Hepatocyte (in vitro differentiated cells): ENCODE measurements around the gene TP53I11. TPM values are rescaled to one million over a fixed set of nuclear protein-coding genes. Genes with fewer than 3 reads are reported as not detected.

Experiments
- DNase-seq: peaks from one replicate; pipeline ENCODE4 v3.0.0-alpha.2; 2016; ENCODE audit warnings: low spot score
- H2AFZ ChIP-seq: fragments of 200-600 bp; sonication (generic); 2 replicates; pipeline ENCODE4 v1.6.0; 2016; ENCODE audit warnings: antibody characterized with exemption, mild to moderate bottlenecking
- H3K27ac ChIP-seq: fragments of 200-600 bp; sonication (generic); 2 replicates; pipeline ENCODE4 v1.5.1; 2016; ENCODE audit warnings: mild to moderate bottlenecking
- H3K27me3 ChIP-seq: fragments of 200-600 bp; sonication (generic); 2 replicates; pipeline ENCODE4 v1.6.1; 2016
- H3K36me3 ChIP-seq: fragments of 200-600 bp; sonication (generic); replicated peaks from 2 replicates; pipeline ENCODE4 v1.5.1; 2016; ENCODE audit warnings: low read depth; ENCODE audit not compliant: insufficient read depth
- H3K4me1 ChIP-seq: fragments of 200-600 bp; sonication (generic); 2 replicates; pipeline ENCODE4 v1.5.1; 2016; ENCODE audit warnings: mild to moderate bottlenecking, moderate library complexity; ENCODE audit not compliant: insufficient read depth
- H3K4me2 ChIP-seq: fragments of 200-600 bp; sonication (generic); 2 replicates; pipeline ENCODE4 v1.6.0; 2016
- H3K4me3 ChIP-seq: fragments of 200-600 bp; sonication (generic); 2 replicates; pipeline ENCODE4 v1.5.1; 2016; ENCODE audit warnings: mild to moderate bottlenecking
- H3K79me2 ChIP-seq: fragments of 200-600 bp; sonication (generic); 2 replicates; pipeline ENCODE4 v1.6.0; 2017; ENCODE audit warnings: mild to moderate bottlenecking
- H3K9me2 ChIP-seq: fragments of 200-600 bp; sonication (generic); replicated peaks from 2 replicates; pipeline ENCODE4 v1.6.0; 2017; ENCODE audit warnings: mild to moderate bottlenecking; ENCODE audit not compliant: insufficient read depth
- H3K9me3 ChIP-seq: fragments of 200-600 bp; sonication (generic); 2 replicates; pipeline ENCODE4 v1.5.1; 2016; ENCODE audit warnings: low read depth, mild to moderate bottlenecking
- H4K20me1 ChIP-seq: fragments of 200-600 bp; sonication (generic); 2 replicates; pipeline ENCODE4 v1.6.0; 2016; ENCODE audit warnings: mild to moderate bottlenecking; ENCODE audit not compliant: insufficient read depth, poor library complexity, severe bottlenecking
- EZH2 ChIP-seq: fragments of 200-600 bp; sonication (generic); IDR thresholded peaks from 2 replicates; pipeline ENCODE4 v1.6.1; 2016; ENCODE audit warnings: antibody characterized with exemption, mild to moderate bottlenecking, borderline replicate concordance
- EZH2phosphoT487 ChIP-seq: fragments of 200-600 bp; sonication (generic); IDR thresholded peaks from one replicate; pipeline ENCODE4 v1.6.1; 2018; ENCODE audit warnings: antibody characterized with exemption, mild to moderate bottlenecking, low read depth, moderate library complexity; ENCODE audit not compliant: unreplicated experiment, severe bottlenecking
- WGBS: methylation state at CpG from one replicate; pipeline ENCODE4 v1.1.6; 2016; ENCODE audit warnings: low lambda C conversion rate; ENCODE audit errors: missing lambda C conversion rate; 5-methylcytosine and 5-hydroxymethylcytosine counted together
- polyA plus RNA-seq: library from polyadenylated mRNA; unstranded; fragments of >200 nt; fragmentation: Nextera tagmentation; extraction: Ambion mirVana; gene quantifications from 2 replicates; pipeline ENCODE4 v1.2.1, GENCODE V29; 2016
- total RNA-seq: library from RNA; depleted of rRNA; stranded (reverse); fragments of >200 nt; gene quantifications from 2 replicates; pipeline ENCODE4 v1.2.3, GENCODE V29; 2014
- TF ChIP-seq, protein P1 (sequence below): fragments of 200-600 bp; sonication (generic); IDR thresholded peaks from 2 replicates; pipeline ENCODE4 v1.5.1; 2016; ENCODE audit warnings: antibody characterized with exemption, mild to moderate bottlenecking; ENCODE audit not compliant: poor library complexity

TP53I11 gene
- total and polyA plus RNA-seq, 2 experiments from 2014 or later, result 15.4 to 41.8 TPM

DNA sequence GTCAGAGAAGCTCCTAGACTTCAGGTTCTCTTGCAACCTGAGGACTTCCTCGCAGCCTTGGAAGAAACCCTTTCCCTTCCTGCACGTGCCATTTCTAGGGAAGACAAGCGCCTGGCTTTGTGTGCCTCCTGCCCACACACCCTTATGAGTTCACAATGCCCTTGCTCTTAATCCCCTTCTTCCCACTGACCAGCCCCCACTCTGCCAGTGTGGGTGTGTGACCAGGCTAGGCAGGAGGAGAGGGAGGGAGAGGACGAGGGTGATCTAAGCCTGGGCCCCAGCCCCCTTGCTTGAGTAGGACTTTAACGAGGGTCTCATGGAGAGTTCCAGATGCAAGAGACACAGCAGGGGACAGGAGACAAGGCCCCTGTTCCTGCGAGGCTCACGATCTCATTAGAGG lies 30.2 kb downstream of the TP53I11 start:
- Histone ChIP-seq H3K4me3 (no peak overlapping the region), H3K79me2 (no peaks in the 10 kb centered on the region), H3K27me3 (no peaks in the 10 kb centered on the region), H2AFZ (no peak overlapping the region), H3K9me3 (no peaks in the 10 kb centered on the region), H3K4me2 (no peak overlapping the region), H4K20me1 (no peaks in the 10 kb centered on the region), H3K36me3 (no peaks in the 10 kb centered on the region), H3K4me1 (no peaks in the 10 kb centered on the region), H3K9me2 (no peaks in the 10 kb centered on the region), H3K27ac (no peak overlapping the region)
- no peak for DNase-seq
- TF ChIP-seq EZH2phosphoT487, result no peak
- TF ChIP-seq, protein P1, sequence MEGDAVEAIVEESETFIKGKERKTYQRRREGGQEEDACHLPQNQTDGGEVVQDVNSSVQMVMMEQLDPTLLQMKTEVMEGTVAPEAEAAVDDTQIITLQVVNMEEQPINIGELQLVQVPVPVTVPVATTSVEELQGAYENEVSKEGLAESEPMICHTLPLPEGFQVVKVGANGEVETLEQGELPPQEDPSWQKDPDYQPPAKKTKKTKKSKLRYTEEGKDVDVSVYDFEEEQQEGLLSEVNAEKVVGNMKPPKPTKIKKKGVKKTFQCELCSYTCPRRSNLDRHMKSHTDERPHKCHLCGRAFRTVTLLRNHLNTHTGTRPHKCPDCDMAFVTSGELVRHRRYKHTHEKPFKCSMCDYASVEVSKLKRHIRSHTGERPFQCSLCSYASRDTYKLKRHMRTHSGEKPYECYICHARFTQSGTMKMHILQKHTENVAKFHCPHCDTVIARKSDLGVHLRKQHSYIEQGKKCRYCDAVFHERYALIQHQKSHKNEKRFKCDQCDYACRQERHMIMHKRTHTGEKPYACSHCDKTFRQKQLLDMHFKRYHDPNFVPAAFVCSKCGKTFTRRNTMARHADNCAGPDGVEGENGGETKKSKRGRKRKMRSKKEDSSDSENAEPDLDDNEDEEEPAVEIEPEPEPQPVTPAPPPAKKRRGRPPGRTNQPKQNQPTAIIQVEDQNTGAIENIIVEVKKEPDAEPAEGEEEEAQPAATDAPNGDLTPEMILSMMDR, result no peak
- TF ChIP-seq EZH2, result no peak
- WGBS, result 68% methylated on average over 7 of the region's 7 CpGs

DNA sequence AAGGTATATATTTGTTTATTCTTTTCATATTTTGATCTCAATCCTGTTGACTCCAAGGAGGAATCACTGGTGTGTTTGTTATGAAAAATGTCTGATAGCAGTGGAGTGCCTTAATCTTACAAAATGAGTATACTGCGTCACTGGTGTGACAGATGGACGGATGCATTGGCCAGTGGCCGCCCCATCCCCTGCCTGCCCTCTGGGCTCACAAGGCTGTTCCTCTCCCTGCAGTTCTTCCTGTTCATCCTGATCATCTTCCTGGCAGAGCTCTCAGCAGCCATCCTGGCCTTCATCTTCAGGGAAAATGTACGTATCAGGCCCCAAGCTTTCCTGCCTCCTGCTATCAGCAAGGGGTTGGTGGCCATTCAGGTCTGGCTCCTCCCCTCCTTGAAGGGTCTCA lies 32.9 kb downstream of the TP53I11 start:
- no peaks in the 10 kb centered on the region for H3K4me1 ChIP-seq
- H3K27me3 ChIP-seq, result no peaks in the 10 kb centered on the region
- no peak overlapping the region for H3K4me2 ChIP-seq
- H3K9me3 ChIP-seq, result no peaks in the 10 kb centered on the region
- TF ChIP-seq, protein P1, result no peak
- TF ChIP-seq EZH2 (no peak), EZH2phosphoT487 (no peak)
- H3K36me3 ChIP-seq, result no peaks in the 10 kb centered on the region
- H3K27ac ChIP-seq, result no peak overlapping the region
- 94% methylated on average over 4 of the region's 4 CpGs for WGBS
- H2AFZ ChIP-seq, result no peak overlapping the region
- H3K4me3 ChIP-seq, result no peak overlapping the region
- H4K20me1 ChIP-seq, result no peaks in the 10 kb centered on the region
- no peaks in the 10 kb centered on the region for H3K79me2 ChIP-seq
- no peak for DNase-seq
- H3K9me2 ChIP-seq, result no peaks in the 10 kb centered on the region

DNA sequence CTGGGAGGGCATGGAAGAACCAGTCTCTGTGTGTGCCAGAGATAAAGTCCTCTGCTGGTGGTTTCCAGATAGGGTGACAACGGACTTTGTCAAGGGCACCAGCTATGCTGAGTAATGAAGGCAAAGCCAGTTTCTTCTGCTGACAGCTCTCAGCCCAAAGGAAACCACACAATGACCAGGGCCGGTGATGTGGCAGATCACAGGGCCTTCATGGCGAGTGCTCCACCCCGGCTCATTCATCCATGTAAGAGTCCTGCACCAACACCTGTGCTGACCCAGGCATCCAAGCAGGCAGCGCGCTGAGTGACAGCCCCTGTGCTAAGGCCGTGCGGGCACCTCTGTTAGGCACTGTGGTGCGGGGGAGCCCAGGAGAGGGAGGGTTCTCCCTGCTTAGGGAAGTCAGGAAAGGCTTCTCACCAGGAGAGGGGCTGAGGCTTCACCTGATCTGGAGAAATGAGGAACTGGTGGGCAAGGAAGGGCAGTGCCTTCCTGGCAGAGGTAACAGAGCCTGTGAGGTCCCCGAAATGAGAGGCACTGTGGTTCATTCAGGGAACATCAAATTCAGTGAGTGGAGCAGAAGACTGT lies 33.8 kb downstream of the TP53I11 start:
- H2AFZ ChIP-seq, result no peak overlapping the region
- H3K4me2 ChIP-seq, result no peak overlapping the region
- no peak overlapping the region for H3K27ac ChIP-seq
- no peaks in the 10 kb centered on the region for H3K36me3 ChIP-seq
- no peaks in the 10 kb centered on the region for H3K4me1 ChIP-seq
- H3K27me3 ChIP-seq, result no peaks in the 10 kb centered on the region
- no peaks in the 10 kb centered on the region for H3K79me2 ChIP-seq
- H3K9me2 ChIP-seq, result no peaks in the 10 kb centered on the region
- TF ChIP-seq EZH2 (no peak), EZH2phosphoT487 (no peak)
- TF ChIP-seq, protein P1, result no peak
- no peak for DNase-seq
- no peaks in the 10 kb centered on the region for H3K9me3 ChIP-seq
- 97% methylated on average over 10 of the region's 10 CpGs for WGBS
- no peaks in the 10 kb centered on the region for H4K20me1 ChIP-seq
- H3K4me3 ChIP-seq, result no peak overlapping the region
